IPS-18a (cell line): Measurements from ENCODE around the gene SLC7A8.

Source experiments
- H3K27ac ChIP-seq: one replicate; pipeline ENCODE4 v1.5.1; 2013; ENCODE audit warnings: low read length
- H3K27me3 ChIP-seq: one replicate; pipeline ENCODE4 v1.6.1; 2013; ENCODE audit warnings: mild to moderate bottlenecking, low read length; ENCODE audit not compliant: control insufficient read depth, insufficient read depth
- H3K36me3 ChIP-seq: one replicate; pipeline ENCODE4 v1.6.1; 2013; ENCODE audit warnings: low read depth, low read length; ENCODE audit not compliant: control insufficient read depth
- H3K4me1 ChIP-seq: one replicate; pipeline ENCODE4 v1.6.1; 2013; ENCODE audit warnings: low read depth, low read length; ENCODE audit not compliant: control insufficient read depth
- H3K4me3 ChIP-seq: one replicate; pipeline ENCODE4 v1.5.1; 2013; ENCODE audit warnings: low read length
- H3K9ac ChIP-seq: one replicate; pipeline ENCODE4 v1.6.1; 2013; ENCODE audit warnings: mild to moderate bottlenecking, low read length, moderate library complexity
- H3K9me3 ChIP-seq: one replicate; pipeline ENCODE4 v1.6.1; 2013; ENCODE audit warnings: low read depth, low read length; ENCODE audit not compliant: control insufficient read depth

The SLC7A8 gene

DNA sequence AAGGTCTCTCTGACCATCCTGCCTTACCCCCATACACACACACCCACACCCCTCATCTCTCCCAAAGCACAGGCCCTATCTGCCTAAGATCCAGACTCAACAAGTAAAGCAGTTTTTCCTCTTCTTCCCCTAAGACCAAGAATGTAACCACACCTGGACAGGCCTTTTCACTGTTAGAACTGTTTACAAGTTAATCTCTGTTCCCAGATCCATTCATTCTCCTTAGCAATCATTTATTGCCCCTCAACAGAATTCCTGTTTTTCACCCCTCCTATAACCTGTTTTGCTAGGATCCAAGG lies 76.8 kb downstream of the SLC7A8 start:
- Histone ChIP-seq H3K4me1 (peaks cover 21% of the 10 kb centered on the region), H3K4me3 (no peak overlapping the region), H3K36me3 (no peaks in the 10 kb centered on the region), H3K9me3 (no peaks in the 10 kb centered on the region), H3K27ac (no peak overlapping the region), H3K9ac (peak overlapping the region; percentile 9), H3K27me3 (peaks cover 6% of the 10 kb centered on the region)

DNA sequence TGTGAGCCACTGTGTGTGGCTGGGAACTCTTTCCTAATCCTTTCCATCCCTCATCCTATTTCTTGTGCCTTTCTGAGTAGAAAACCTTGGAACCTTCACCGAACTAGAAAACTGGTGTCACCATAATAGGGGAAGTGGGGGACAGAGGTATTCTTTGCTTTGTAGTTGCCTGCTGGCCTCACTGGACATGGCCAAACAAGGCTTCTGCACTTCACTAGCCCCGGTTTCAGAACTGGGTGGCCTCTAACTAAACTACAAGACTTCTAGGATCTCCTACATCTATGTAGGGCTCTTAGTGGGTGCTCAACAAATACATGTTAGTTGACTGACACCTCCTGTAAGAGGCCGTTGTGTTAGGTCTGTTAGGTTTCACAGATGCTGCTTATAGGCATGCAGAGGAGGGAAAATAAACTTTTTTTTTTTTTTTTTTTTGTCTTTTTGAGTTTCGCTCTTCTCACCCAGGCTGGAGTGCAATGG lies 78.1 kb downstream of the SLC7A8 start:
- Histone ChIP-seq H3K4me1 (peaks cover 21% of the 10 kb centered on the region), H3K9ac (no peak overlapping the region), H3K36me3 (no peaks in the 10 kb centered on the region), H3K27me3 (no peaks in the 10 kb centered on the region), H3K9me3 (no peaks in the 10 kb centered on the region), H3K27ac (no peak overlapping the region), H3K4me3 (no peak overlapping the region)

DNA sequence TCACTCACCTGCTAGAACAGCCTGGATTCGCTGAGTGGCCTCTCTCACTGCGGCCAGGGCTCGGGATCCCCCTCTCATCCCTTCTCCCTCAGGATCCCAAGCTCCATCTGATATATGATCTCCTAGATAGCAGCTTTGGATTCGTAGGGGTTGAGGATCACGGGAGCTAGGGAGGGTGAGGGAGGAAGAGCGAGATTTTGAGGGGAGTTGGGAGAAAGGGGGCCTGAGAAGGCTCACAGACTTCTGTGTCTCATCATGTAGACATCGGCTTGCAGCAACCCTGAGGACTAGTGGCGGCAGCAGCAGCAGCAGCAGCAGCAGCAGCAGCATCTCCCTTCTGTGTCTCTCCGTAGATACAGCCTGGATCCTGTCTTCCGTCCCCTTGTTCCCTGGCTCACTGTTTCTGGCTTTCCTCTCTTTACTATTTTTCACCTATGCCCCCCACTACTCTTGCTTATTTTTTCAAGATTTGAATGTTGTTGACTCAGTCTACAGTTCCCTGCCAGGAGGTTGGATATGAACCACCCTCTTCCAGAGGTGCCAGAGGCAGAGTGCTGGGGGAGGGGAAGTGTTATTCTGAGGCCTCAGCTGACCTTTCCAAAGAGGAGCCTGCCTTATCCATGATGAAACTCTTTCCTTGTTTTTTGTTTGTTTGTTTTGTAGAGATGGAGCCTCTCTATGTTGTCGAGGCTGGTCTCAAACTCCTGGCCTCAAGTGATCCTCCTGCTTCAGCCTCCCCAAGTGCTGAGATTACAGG lies 78.7 kb downstream of the SLC7A8 start, which contains the start of gene CIROP:
TSS of gene CIROP (minus strand) at position 399 of the 757 bp plus-strand sequence. CDS start at position 330, 69 bp downstream.
- no peaks in the 10 kb centered on the region for H3K9me3 ChIP-seq
- H3K27ac ChIP-seq, result no peak within 1 kb of the TSS
- H3K9ac ChIP-seq, result no peak within 1 kb of the TSS
- no peaks in the 10 kb centered on the region for H3K36me3 ChIP-seq
- H3K4me1 ChIP-seq, result peaks cover 21% of the 10 kb centered on the region
- no peak within 1 kb of the TSS for H3K4me3 ChIP-seq
- no peaks in the 10 kb centered on the region for H3K27me3 ChIP-seq

DNA sequence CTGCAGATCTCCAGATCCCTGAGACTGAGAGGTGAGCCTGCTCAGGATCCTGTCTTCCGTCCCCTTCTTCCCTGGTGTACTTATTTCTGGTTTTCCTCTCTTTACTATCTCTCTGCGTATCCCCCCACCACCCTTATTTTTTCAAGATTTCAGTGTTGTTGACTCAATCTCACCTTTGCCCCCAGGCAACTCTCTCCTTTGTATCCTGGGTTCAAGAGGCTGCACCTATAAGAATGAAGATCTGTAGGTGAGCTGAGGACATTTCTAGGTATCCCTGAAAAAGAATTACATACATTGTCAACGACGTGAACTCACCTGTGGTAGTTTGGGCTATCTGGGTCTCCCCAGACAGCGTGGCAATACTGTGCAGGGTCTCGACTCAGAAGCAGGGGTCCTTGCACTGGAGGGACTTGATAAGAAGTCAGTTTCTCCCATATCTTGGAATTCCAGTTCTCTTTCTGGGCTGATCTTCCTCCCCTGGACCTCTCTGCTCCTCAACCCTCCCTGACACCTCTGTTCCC lies 79.3 kb downstream of the SLC7A8 start:
- Histone ChIP-seq H3K9me3 (no peaks in the 10 kb centered on the region), H3K9ac (no peak overlapping the region), H3K4me3 (no peak overlapping the region), H3K27ac (no peak overlapping the region), H3K36me3 (no peaks in the 10 kb centered on the region), H3K4me1 (peaks cover 21% of the 10 kb centered on the region), H3K27me3 (no peaks in the 10 kb centered on the region)

DNA sequence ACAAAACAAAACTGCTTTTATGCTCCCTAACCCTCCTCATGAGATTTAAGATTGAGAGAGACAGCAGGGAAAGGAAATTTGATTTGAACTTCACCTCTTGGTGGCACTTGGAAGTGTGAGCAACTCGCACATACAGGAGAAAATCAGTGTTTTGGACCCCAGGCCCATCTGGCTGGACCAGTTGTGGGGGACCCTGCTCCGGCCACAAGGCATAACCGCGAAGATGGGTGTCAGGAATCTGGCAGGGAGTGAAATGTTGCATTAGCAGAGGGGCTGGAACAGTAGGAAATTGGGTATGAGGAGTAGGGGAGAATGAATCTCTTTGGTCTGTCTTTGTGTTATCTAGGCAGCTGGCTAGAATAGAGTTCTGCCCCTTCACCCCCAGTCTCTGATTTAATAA lies 79.9 kb downstream of the SLC7A8 start:
- H3K4me3 ChIP-seq, result no peak overlapping the region
- no peaks in the 10 kb centered on the region for H3K9me3 ChIP-seq
- H3K9ac ChIP-seq, result no peak overlapping the region
- H3K36me3 ChIP-seq, result peaks cover 3% of the 10 kb centered on the region
- H3K27me3 ChIP-seq, result no peaks in the 10 kb centered on the region
- peaks cover 21% of the 10 kb centered on the region for H3K4me1 ChIP-seq
- H3K27ac ChIP-seq, result no peak overlapping the region

DNA sequence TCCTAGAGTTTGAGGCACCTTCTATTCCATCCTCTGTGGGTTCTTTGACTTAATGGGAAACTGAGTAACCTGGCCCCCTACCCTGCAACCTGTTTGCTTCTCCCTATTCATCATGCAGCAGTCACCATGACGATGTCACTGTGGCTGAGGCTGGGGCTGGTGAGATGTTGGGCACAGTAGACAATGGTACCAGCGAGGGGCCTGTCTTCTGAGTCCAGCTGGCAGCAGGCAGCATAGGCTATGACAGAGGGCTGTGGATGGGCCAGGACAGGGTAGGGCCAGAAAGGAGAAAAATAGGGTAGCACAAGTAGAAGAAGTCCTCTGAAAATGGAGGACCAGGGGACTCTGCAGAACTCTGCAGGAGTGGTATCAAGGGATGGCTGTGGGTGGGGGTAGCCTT lies 80.7 kb downstream of the SLC7A8 start:
- H3K9ac ChIP-seq, result no peak overlapping the region
- H3K27ac ChIP-seq, result no peak overlapping the region
- H3K4me3 ChIP-seq, result no peak overlapping the region
- peaks cover 21% of the 10 kb centered on the region for H3K4me1 ChIP-seq
- H3K9me3 ChIP-seq, result no peaks in the 10 kb centered on the region
- H3K27me3 ChIP-seq, result no peaks in the 10 kb centered on the region
- H3K36me3 ChIP-seq, result peaks cover 11% of the 10 kb centered on the region

DNA sequence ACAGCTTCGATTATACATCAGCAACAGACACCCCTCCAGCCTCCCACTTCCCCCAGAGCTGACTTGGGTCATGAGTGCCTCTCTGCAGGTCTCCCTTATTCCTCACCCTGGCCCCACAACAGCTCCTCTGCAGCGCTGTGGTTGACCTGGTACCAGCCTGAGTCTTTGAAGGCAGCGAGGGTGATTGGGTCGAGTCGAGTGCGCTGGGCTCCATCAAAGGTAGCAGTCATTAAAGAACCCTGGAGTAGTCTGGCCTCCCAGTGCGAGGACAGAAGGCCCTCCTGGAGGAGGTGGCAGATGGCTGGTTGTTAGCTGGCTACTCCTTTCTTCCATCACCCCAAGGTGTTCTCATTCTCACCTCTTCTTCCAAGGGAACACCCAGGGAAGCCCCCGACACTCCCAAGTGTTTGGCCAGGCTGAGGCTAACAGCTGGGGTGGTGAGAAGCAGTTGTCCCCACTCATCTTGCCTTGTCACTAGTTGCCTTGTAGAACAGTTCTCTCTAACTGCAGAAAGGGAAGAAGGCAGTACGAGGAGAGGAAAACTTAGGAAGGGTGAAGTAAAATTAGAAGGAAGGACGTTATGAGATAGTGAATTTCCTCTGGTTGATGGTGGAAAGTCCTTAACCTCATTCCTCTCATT lies 81.4 kb downstream of the SLC7A8 start:
- Histone ChIP-seq H3K27ac (no peak overlapping the region), H3K9me3 (no peaks in the 10 kb centered on the region), H3K36me3 (peaks cover 15% of the 10 kb centered on the region), H3K4me1 (peaks cover 21% of the 10 kb centered on the region), H3K27me3 (no peaks in the 10 kb centered on the region), H3K9ac (no peak overlapping the region), H3K4me3 (no peak overlapping the region)

DNA sequence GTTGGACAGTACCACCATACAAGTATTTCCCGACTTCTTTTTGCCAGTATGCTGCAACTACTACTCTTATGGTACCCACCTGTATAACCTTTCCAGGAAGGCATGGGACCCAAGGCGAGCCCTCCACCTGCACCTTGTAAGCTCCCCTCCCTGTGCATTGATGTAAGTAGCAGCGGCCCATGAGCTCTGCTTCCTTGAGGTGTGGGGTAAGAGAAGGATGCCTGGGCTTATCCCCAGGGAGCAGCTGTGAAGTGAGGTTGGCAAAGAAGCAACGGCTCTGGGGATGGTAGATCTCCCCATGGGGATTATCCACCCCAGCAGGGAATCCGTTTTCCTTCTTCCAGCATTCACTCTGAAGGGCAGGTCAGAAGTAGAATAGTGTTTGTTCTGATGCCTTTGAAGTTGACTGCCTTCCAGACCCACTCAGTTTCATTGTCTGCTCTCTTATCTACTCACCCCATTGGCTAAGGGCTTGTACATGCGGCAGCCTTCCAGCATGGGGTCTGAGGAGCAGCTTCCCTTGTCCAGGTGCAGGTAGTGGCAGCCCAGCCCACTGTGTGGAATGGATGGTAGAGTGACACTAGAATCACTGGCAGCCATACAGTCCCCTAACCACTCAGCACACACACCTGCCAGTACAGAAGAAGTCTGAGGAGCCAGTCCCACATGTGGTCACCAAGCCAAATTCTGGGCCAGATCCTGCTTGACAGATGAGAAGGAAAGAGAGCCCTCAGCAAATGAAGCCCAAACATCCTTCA lies 82.1 kb downstream of the SLC7A8 start:
- Histone ChIP-seq H3K27ac (no peak overlapping the region), H3K4me1 (peaks cover 17% of the 10 kb centered on the region), H3K36me3 (peaks cover 15% of the 10 kb centered on the region), H3K4me3 (no peak overlapping the region), H3K27me3 (no peaks in the 10 kb centered on the region), H3K9me3 (no peaks in the 10 kb centered on the region), H3K9ac (no peak overlapping the region)

DNA sequence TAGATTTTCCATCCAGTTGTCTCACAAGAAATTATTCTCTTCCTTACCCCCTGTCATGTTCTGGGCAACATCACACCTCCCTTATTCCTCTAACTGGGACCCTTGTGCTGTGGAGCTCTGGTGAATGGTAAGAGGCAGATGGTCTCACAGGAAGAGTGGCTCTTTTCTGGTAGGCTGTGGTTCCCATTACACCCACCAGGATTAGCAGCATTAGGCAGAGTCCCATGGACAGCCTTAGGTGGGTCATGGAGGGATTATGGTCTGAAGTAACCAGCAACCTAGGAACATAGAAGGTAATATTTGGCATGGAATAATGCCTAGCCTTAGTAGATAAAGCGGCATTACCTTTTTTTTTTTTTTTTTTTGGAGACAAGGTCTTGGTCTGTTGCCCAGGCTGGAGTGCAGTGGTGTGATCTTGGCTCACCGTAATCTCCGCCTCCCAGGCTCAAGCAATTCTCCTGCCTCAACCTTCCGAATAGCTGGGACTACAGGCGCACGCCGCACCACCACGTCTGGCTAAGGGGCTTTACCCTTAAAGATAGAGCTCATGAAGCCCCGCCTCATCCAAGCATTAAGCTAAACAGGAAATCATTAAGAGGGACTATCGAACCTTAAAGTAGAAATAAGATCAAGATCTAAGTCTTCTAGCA lies 84.1 kb downstream of the SLC7A8 start:
- Histone ChIP-seq H3K9me3 (no peaks in the 10 kb centered on the region), H3K4me1 (peaks cover 1% of the 10 kb centered on the region), H3K4me3 (no peak overlapping the region), H3K27me3 (no peaks in the 10 kb centered on the region), H3K27ac (no peak overlapping the region), H3K36me3 (peaks cover 15% of the 10 kb centered on the region), H3K9ac (no peak overlapping the region)

DNA sequence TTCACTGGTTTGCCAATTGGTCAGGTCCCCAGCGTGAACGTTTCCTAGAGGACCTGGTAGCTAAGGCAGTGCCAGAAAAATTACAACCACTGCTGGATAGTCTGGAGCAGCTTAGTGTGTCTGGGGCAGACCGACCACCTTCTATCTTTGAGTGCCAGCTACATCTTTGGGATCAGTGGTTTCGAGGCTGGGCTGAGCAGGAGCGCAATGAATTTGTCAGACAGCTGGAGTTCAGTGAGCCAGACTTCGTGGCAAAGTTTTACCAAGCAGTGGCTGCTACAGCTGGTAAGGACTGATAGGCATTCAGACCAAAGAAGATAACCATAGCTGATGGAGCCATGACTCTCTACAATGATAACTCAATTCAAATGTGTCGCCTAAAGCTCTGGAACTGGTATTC lies 85.7 kb downstream of the SLC7A8 start:
- H3K9ac ChIP-seq, result no peak overlapping the region

More for the DNA sequence above, 85.7 kb downstream of the SLC7A8 start:
- Histone ChIP-seq H3K36me3 (peaks cover 22% of the 10 kb centered on the region), H3K9me3 (no peaks in the 10 kb centered on the region), H3K4me1 (peaks cover 7% of the 10 kb centered on the region), H3K27me3 (no peaks in the 10 kb centered on the region), H3K4me3 (no peak overlapping the region), H3K27ac (no peak overlapping the region)
